ENCODE data around the gene SOX5. TPM values are rescaled to one million over a fixed set of nuclear protein-coding genes. Genes with fewer than 3 reads are reported as not detected.
A peak's percentile ranks its signal among the peaks of the same experiment; 100 is the strongest.

Gene SOX5
- total and polyA plus RNA-seq, 7 donors, result 0.23 to 16.3 (median 9.4) TPM

- Histone ChIP-seq H3K27ac (no peak overlapping the region), H3K4me1 (peaks cover 0 to 17% (median 12%) of the 10 kb centered on the region in 4 donors), H3K36me3 (no peaks in the 10 kb centered on the region), H3K27me3 (no peaks in the 10 kb centered on the region), H3K9me3 (no peaks in the 10 kb centered on the region), H3K4me3 (no peak overlapping the region)
- intact Hi-C loops (cut with DNase I), result no loop called here
- DNase-seq, result no peak
- no peak for TF ChIP-seq CTCF (IDR thresholded peaks at IDR 0.05)
- TF ChIP-seq EP300 (IDR thresholded peaks at IDR 0.05), result no peak
- no peak for TF ChIP-seq POLR2A (IDR thresholded peaks at IDR 0.05)
- TF ChIP-seq POLR2AphosphoS5 (IDR thresholded peaks at IDR 0.05), result no peak
- WGBS, 2 donors, result 89 to 95% methylated on average over 2 of the region's 2 CpGs
Measured at GRCh38 chr12:23767834-23768233, 181.6 kb downstream of the SOX5 start.

GRCh38 chr12:23763724-23764123 is 185.7 kb downstream of the SOX5 start:
- 85 to 92% methylated on average over 1 of the region's 1 CpG for WGBS, 2 donors
- Histone ChIP-seq H3K9me3 (no peaks in the 10 kb centered on the region), H3K36me3 (no peaks in the 10 kb centered on the region), H3K4me1 (peaks cover 0 to 9% (median 4%) of the 10 kb centered on the region in 4 donors), H3K27me3 (no peaks in the 10 kb centered on the region), H3K27ac (no peak overlapping the region), H3K4me3 (no peak overlapping the region)
- intact Hi-C loops (cut with DNase I), result no loop called here
- TF ChIP-seq EP300 (IDR thresholded peaks at IDR 0.05), result no peak
- TF ChIP-seq CTCF (IDR thresholded peaks at IDR 0.05), result no peak
- no peak for TF ChIP-seq POLR2A (IDR thresholded peaks at IDR 0.05)
- TF ChIP-seq POLR2AphosphoS5 (IDR thresholded peaks at IDR 0.05), result no peak
- no peak for DNase-seq

GRCh38 chr12:23760495-23760894 is 189.0 kb downstream of the SOX5 start:
- Histone ChIP-seq H3K27me3 (no peaks in the 10 kb centered on the region), H3K4me1 (peaks cover 0 to 19% (median 8%) of the 10 kb centered on the region in 4 donors), H3K9me3 (no peaks in the 10 kb centered on the region), H3K4me3 (no peak overlapping the region), H3K36me3 (no peaks in the 10 kb centered on the region), H3K27ac (peak overlapping the region in 2 of 4 donors; percentile 7 to 46)
- intact Hi-C loops (cut with DNase I), result no loop called here
- DNase-seq, result no peak
- 32 to 60% methylated on average over 1 of the region's 1 CpG for WGBS, 2 donors
- TF ChIP-seq POLR2AphosphoS5 (IDR thresholded peaks at IDR 0.05), result peak in 1 of 4 donors; percentile 7
- TF ChIP-seq POLR2A (IDR thresholded peaks at IDR 0.05), result no peak
- TF ChIP-seq CTCF (IDR thresholded peaks at IDR 0.05), result no peak

DNA sequence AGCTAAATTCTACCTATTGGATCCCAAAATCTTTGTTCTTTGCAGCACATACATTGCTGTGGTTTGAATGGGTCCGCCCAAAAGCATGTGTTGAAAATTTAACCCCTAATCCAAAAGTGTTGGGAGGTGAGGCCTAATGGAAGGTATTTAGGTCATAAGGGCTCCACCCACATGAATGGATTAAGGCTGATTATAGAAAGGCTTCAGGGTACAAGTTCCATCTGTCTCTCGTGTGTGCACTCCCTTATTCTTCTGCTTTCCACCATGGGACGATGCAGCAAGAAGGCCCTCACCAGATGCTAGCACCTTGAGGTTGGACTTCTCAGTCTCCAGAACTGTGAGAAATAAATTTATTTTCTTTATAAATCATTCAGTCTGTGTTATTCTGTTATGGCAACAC is 190.9 kb downstream of the SOX5 start:
- Histone ChIP-seq H3K27ac (no peak overlapping the region), H3K4me1 (peaks cover 0 to 19% (median 8%) of the 10 kb centered on the region in 4 donors), H3K4me3 (no peak overlapping the region), H3K9me3 (no peaks in the 10 kb centered on the region), H3K36me3 (no peaks in the 10 kb centered on the region), H3K27me3 (no peaks in the 10 kb centered on the region)
- 84 to 96% methylated on average over 3 of the region's 3 CpGs for WGBS, 2 donors
- intact Hi-C loops (cut with DNase I), result no loop called here
- TF ChIP-seq CTCF (IDR thresholded peaks at IDR 0.05) (no peak), EP300 (IDR thresholded peaks at IDR 0.05) (no peak), POLR2AphosphoS5 (IDR thresholded peaks at IDR 0.05) (no peak)
- no peak for DNase-seq

DNA sequence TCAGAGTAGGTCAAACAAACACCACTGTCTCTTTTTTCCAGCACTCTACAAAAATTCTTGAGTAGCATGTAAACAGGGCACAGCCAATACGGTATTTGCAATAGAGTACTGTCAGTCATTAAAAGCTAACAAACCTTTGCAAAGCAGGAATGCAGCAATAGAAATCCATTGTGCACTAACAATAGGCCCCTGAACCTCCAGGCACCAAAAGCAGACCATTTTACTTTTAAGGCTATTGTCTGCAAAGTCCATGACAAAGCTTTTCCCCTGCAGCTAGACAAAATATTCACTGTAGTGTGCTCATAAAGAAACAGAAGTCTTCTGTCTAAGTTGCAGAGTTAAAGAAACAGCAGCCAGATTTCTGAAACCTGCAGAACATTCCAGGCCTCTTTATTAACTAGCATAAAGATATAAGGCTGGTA is 191.9 kb downstream of the SOX5 start:
- no peaks in the 10 kb centered on the region for H3K27me3 ChIP-seq
- H3K9me3 ChIP-seq, result no peaks in the 10 kb centered on the region
- TF ChIP-seq CTCF (IDR thresholded peaks at IDR 0.05) (no peak), EP300 (IDR thresholded peaks at IDR 0.05) (no peak), POLR2A (IDR thresholded peaks at IDR 0.05) (no peak), POLR2AphosphoS5 (IDR thresholded peaks at IDR 0.05) (no peak)
- no peaks in the 10 kb centered on the region for H3K36me3 ChIP-seq
- H3K4me3 ChIP-seq, result no peak overlapping the region
- DNase-seq, result no peak
- no peak overlapping the region for H3K27ac ChIP-seq
- intact Hi-C loops (cut with DNase I), result no loop called here
- peaks cover 0 to 19% (median 8%) of the 10 kb centered on the region in 4 donors for H3K4me1 ChIP-seq
- WGBS, 2 donors, result 20 to 61% methylated on average over 1 of the region's 1 CpG

Measured in sigmoid colon (tissue), 7 donors.